Glutamatergic neuron (in vitro differentiated cells): ENCODE measurements around the gene KCNQ1. TPM values are rescaled to one million over a fixed set of nuclear protein-coding genes. Genes with fewer than 3 reads are reported as not detected.

Source experiments
- DNase-seq: peaks from one replicate; pipeline ENCODE4 v3.0.0; 2022
- H3K27ac Mint-ChIP-seq: one replicate; pipeline ENCODE4 v1.8.0; 2020; ENCODE audit warnings: mild to moderate bottlenecking, mixed read lengths, inconsistent platforms; ENCODE audit not compliant: unreplicated experiment
- H3K27me3 Mint-ChIP-seq: one replicate; pipeline ENCODE4 v1.8.0; 2020; ENCODE audit warnings: mild to moderate bottlenecking, moderate library complexity, mixed read lengths, inconsistent platforms; ENCODE audit not compliant: unreplicated experiment
- H3K36me3 Mint-ChIP-seq: one replicate; pipeline ENCODE4 v1.8.0; 2020; ENCODE audit warnings: mild to moderate bottlenecking, mixed read lengths, inconsistent platforms; ENCODE audit not compliant: unreplicated experiment
- H3K4me1 Mint-ChIP-seq: one replicate; pipeline ENCODE4 v1.8.0; 2020; ENCODE audit warnings: mild to moderate bottlenecking, low read depth, mixed read lengths, inconsistent platforms; ENCODE audit not compliant: unreplicated experiment
- H3K4me3 Mint-ChIP-seq: one replicate; pipeline ENCODE4 v1.8.0; 2020; ENCODE audit warnings: mild to moderate bottlenecking, mixed read lengths, inconsistent platforms; ENCODE audit not compliant: unreplicated experiment
- H3K9me3 Mint-ChIP-seq: one replicate; pipeline ENCODE4 v1.8.0; 2020; ENCODE audit warnings: mild to moderate bottlenecking, moderate library complexity, mixed read lengths, inconsistent platforms; ENCODE audit not compliant: unreplicated experiment
- total RNA-seq: library from RNA; stranded (reverse); fragmentation: NEBNext Ultra II Directional; extraction: Animal tissue kit (Norgen Biotek cat#: 25700); gene quantifications from one replicate; pipeline ENCODE4 v1.2.1, GENCODE V29; 2021; ENCODE audit not compliant: unreplicated experiment
- TF ChIP-seq, protein P1 (sequence below): fragments of 200-600 bp; sonication (generic); IDR thresholded peaks from one replicate; pipeline ENCODE4 v1.5.0; 2021; ENCODE audit not compliant: partially characterized antibody, unreplicated experiment

Gene KCNQ1
- total RNA-seq, 1 donor from 2014 or later, result 0.44 TPM

GRCh38 chr11:2880646-2881045, 435.8 kb downstream of the KCNQ1 start:
- no peak for DNase-seq
- Mint-ChIP-seq H3K36me3 (peaks cover 9% of the 10 kb centered on the region), H3K9me3 (peaks cover 23% of the 10 kb centered on the region), H3K27me3 (peaks cover 8% of the 10 kb centered on the region), H3K27ac (no peak overlapping the region), H3K4me1 (peaks cover 16% of the 10 kb centered on the region), H3K4me3 (no peak overlapping the region)
- TF ChIP-seq, protein P1, sequence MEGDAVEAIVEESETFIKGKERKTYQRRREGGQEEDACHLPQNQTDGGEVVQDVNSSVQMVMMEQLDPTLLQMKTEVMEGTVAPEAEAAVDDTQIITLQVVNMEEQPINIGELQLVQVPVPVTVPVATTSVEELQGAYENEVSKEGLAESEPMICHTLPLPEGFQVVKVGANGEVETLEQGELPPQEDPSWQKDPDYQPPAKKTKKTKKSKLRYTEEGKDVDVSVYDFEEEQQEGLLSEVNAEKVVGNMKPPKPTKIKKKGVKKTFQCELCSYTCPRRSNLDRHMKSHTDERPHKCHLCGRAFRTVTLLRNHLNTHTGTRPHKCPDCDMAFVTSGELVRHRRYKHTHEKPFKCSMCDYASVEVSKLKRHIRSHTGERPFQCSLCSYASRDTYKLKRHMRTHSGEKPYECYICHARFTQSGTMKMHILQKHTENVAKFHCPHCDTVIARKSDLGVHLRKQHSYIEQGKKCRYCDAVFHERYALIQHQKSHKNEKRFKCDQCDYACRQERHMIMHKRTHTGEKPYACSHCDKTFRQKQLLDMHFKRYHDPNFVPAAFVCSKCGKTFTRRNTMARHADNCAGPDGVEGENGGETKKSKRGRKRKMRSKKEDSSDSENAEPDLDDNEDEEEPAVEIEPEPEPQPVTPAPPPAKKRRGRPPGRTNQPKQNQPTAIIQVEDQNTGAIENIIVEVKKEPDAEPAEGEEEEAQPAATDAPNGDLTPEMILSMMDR, result no peak

DNA sequence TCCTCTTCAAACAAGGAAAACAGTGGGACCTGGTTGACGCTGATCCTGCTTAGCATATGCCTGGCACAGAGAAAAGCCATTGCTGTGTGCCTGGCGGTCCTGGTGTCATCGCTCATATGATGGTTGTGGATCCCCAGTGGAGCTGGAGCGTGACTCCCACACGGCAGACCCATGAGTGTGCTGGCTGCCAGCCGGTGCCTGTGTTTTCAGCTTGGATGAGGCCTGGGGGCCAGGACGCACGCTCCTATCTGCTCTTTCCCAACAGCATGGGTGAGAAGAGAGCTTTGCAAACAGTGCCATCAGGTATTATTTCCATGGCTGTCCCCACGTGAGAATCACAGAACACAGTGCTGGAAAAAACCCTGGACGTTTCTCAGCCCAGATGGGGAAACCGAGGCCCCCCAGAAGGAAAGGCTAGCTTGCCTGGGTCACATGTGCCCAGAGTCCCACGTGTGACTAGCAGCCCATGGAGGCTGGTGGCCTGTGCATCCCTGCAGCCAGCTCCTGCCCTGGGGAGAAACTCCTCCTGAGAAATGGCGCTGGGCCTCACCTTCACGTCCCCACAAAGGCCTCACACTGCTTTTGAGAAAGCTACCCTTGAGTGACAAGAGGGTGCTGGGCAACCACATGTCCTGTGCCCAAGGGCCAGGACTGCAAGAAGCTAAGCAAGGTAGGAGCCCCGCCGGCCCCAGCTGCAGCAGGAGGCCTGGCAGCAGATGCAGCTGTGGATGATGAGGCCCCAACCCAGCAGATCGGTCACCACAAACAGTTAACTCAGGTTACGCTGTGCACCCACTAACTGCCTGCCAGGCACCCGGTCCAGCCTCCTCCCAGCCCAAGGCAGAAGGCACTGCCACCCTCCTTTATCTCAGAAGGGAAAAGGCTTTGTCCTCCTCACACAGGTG, 436.5 kb downstream of the KCNQ1 start:
- DNase-seq, result no peak
- peaks cover 23% of the 10 kb centered on the region for H3K9me3 Mint-ChIP-seq
- peaks cover 16% of the 10 kb centered on the region for H3K4me1 Mint-ChIP-seq
- peaks cover 8% of the 10 kb centered on the region for H3K27me3 Mint-ChIP-seq
- TF ChIP-seq, protein P1, result no peak
- H3K27ac Mint-ChIP-seq, result peak overlapping the region; percentile 55
- H3K4me3 Mint-ChIP-seq, result peak overlapping the region; percentile 61
- peaks cover 9% of the 10 kb centered on the region for H3K36me3 Mint-ChIP-seq

GRCh38 chr11:2881981-2882375, 437.2 kb downstream of the KCNQ1 start:
- peak overlapping the region; percentile 86 for H3K27ac Mint-ChIP-seq
- peaks cover 12% of the 10 kb centered on the region for H3K27me3 Mint-ChIP-seq
- H3K9me3 Mint-ChIP-seq, result peaks cover 26% of the 10 kb centered on the region
- peak overlapping the region; percentile 86 for H3K4me3 Mint-ChIP-seq
- peaks cover 20% of the 10 kb centered on the region for H3K4me1 Mint-ChIP-seq
- TF ChIP-seq, protein P1, result no peak
- DNase-seq, result peak; percentile 91
- H3K36me3 Mint-ChIP-seq, result peaks cover 9% of the 10 kb centered on the region

DNA sequence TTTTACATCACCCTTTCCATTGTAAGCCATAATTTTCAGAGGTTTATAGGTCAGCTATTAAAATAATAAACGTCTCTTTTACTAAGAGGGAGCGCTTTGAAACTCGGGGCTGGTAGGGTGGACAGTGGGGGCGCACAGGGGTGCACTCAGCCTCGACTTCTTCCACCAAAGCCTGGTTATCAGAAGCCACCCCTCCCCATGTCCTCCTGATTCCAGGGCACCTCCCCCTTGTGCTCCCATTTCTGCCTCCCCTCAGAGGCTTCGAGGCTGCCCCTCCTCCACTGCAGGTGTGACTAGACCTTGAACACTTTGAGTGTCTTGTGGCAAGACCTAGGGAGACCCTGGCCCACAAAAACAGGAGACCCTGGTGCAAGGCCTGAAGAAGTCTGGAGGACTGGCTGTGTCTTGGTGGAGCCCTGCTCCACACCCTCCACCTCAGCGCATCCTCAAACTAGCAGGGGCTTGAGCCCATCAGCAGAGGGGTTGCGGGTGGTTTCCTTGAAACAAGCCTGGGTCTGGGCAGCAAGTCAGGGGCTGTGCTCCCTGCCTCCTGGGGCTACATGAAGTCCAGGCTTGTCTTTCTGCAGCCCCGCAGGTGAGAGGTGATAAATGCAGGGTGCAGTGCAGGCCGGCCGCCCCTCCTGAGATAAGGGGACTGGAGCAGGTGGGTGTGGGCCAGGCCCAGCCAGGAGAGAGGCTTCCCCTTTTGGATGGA, 437.7 kb downstream of the KCNQ1 start:
- peaks cover 14% of the 10 kb centered on the region for H3K27me3 Mint-ChIP-seq
- peak; percentile 39 for DNase-seq
- H3K9me3 Mint-ChIP-seq, result peaks cover 26% of the 10 kb centered on the region
- H3K27ac Mint-ChIP-seq, result peak overlapping the region; percentile 86
- TF ChIP-seq, protein P1, result no peak
- peak overlapping the region; percentile 86 for H3K4me3 Mint-ChIP-seq
- peaks cover 9% of the 10 kb centered on the region for H3K36me3 Mint-ChIP-seq
- H3K4me1 Mint-ChIP-seq, result peaks cover 21% of the 10 kb centered on the region
